NCI-H2196 treated with DMSO at 0.1 percent for 48 hours (cell line): ENCODE measurements around the gene TECPR1.

Experiments
- DNase-seq: peaks from one replicate; lab custom pipeline; 2025; ENCODE audit not compliant: unreplicated experiment; lab: John Stamatoyannopoulos, UW

Gene TECPR1

GRCh38 chr7:98283887-98284222, 31.8 kb upstream of the TECPR1 start:
- DNase-seq = no peak

GRCh38 chr7:98283127-98283886, 31.3 kb upstream of the TECPR1 start:
- no peak for DNase-seq

DNA sequence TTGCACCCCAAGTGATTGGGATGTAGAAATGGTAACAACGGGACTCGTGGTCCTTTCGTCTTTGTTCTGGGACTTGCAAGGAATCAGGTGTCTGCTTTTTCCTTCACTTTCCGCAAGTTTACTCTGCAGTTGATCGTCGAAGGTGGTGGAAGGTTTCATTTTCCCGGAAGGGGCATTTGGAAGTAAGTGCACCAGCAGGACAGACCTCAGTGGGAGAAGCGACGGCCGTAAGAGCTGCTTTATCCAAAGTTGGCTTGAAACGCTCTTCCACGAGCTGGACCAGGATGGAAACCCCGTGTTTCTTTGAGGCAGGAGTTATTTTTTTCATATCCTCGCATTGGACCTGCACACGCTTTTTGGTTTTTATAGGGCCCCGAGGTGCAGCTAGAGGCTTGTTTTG, 30.7 kb upstream of the TECPR1 start:
- DNase-seq = no peak

GRCh38 chr7:98281757-98282606, 29.9 kb upstream of the TECPR1 start:
- DNase-seq = no peak

GRCh38 chr7:98280791-98281756, 29.0 kb upstream of the TECPR1 start, which contains the start of gene BRI3:
BRI3 (plus strand) TSS chr7:98281686; CDS start chr7:98281796, 110 bp downstream.
- DNase-seq = peak; percentile 84

- DNase-seq = no peak
Measured at GRCh38 chr7:98280296-98280695, 28.3 kb upstream of the TECPR1 start.

DNA sequence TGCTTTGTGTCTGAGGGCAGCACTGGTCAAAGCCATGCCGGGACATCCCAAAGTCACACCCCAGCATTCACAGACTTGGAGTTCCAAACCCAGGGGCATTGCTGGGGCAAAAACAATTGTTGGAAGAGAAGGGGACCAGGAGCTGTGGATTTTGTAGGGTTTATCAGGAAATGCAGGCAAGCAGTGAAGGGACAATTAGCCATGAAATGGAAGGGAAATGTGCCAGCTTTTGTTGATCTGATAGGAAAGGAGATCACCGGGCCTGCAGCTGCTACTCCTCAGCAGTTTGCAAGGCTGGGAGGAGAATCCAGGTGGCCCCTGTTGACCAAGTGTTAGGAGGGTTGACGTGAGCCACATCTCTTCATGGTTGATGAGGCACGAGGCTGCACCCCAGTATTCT, 26.9 kb upstream of the TECPR1 start:
- DNase-seq = peak; percentile 30

- DNase-seq = peak; percentile 56
Measured at GRCh38 chr7:98278408-98278807, 26.4 kb upstream of the TECPR1 start.

DNA sequence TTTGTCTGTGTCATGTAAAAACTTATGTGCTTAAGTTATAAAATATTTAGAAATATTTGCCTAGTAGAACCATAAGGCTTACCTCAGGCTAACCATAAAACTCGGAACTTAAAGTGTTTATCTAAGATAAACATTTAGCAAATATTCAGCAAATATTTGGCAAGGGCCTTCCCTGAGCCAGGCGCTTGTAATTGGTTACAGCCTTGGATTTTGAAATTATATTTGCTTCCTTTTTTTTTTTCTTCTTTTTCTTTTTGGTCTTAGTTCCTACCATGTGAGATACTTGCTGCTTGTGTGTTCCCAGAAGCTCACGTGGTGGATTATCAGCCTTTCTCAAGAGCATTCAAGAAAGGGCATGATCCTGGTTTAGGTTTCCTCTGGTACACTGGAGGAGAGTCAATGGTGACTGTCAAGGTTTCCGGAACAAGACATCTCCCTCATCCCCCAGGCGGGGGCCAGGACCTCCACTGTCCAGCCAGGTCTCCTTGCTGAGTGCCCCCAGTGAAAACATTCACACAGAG, 24.3 kb upstream of the TECPR1 start:
- no peak for DNase-seq

DNA sequence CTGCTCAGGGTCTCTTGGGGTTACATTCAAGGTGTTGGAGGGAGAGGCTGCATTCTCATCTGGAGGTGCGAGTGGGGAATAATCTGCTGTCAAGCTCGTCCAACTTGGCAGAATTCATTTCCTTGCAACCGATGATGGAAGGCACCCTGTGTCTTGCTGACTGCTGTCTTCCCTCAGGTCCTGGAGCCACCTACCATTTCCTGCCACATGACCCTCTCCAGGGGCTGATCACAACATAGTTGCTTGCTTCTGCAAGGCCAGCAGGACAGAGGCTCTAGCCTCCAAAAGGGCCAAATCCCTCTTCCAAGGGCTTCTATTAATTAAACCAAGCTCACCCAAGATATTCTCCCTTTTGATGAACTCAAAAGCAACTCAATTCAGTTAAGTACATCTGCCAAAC, 15.3 kb upstream of the TECPR1 start:
- no peak for DNase-seq

DNA sequence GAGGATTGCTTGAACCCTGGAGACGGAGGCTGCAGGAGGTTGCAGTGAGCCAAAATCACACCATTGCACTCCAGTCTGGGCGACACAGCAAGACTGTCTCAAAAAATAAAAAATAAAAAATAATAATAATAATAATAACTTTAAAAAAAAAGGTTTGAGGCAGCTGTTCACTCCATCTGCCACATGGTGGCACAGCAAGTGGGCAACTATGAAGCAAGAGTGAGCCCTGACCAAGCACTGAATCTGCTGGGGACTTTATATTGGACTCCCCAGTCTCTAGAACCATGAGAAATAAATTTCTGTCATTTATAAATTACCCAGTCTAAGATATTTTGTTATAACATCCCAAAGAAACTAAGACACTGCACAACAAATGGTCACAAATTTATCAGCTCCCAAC, 14.8 kb upstream of the TECPR1 start:
- no peak for DNase-seq

GRCh38 chr7:98265841-98266271, 13.8 kb upstream of the TECPR1 start:
- no peak for DNase-seq

DNA sequence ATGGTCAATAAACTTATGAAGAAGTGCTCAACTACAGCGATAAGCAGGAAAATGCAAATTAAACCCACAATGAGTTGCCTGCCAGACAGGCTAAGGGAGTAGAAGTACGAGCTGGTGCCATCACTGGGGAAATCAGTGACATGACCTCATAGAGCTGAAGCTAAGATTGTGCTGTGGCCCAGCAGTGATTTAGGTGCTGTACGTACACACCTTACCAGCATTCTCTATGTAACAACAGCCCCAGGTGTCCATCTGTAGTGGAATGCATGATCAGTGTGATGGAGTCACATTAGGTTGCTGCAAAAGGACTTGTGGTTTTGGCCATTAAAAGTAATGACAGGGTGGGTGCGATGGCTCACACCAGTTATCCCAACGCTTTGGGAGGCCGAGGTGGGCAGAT, 5.7 kb upstream of the TECPR1 start:
- DNase-seq = no peak

DNA sequence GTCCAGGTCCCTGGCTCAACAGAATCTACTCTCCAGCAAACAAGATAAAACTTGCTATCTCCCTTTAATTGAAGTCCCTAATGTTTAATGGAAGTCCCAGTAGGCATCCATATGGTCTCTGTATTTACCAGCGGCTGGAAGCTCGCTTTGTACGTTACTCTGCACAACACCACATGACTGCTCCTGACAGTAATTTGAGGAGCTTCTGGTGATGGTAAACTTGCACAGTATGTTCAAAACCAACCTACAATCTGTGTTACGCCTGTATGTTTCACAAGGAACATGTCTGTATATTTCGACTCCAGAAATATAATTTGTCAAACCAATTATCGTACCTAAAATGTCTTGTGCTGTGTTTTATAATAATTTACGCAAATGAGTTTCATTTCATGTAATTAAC, 4.4 kb upstream of the TECPR1 start:
- no peak for DNase-seq

DNA sequence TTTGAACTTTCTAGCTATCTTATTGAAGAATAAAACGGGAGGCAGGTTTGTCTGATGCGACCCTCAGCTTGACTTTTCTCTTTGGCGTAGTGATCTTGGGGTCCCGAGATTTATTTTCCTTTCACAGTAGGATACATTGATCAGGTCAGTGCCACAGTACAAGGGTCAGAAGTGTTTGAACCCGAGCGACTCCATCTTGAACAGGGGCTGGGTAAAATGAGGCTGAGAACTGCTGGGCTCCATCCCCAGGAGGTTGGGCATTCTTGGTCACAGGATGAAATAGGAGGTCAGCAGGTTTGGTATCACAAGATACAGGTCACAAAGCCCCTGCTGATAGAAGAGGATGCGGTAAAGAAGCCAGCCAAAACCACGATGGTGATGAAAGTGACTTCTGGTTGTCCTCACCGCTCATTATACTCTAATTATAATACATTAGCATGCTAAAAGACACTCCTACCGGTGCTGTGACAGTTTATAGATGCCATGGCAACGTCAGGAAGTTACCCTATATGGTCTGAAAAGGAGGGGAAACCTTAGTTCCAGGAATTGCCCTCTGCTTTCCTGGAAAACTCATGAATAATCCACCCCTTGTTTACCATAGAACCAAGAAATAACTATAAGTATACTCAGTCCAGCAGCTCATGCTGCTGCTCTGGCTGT, 3.0 kb upstream of the TECPR1 start:
- no peak for DNase-seq

DNA sequence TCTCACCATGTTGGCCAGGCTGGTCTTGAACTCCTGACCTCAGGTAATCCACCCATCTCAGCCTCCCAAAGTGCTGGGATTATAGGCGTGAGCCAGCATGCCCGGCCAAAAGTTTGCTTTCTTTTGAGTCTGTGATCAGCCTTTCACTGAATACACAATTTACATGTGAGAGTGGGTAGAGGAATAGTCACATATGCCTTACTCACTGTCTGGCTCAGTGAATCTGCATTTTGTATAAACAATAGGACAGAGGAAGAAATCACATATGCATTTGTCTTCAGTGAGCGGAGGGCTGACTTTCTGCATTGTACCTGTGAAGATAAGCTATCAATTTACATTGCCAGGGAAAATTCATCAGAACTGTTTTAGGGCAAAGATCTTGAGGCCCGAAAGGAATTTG, 2.5 kb upstream of the TECPR1 start:
- DNase-seq = no peak

- DNase-seq = no peak
Measured at GRCh38 chr7:98252425-98253054, 508 bp upstream of the TECPR1 start.

DNA sequence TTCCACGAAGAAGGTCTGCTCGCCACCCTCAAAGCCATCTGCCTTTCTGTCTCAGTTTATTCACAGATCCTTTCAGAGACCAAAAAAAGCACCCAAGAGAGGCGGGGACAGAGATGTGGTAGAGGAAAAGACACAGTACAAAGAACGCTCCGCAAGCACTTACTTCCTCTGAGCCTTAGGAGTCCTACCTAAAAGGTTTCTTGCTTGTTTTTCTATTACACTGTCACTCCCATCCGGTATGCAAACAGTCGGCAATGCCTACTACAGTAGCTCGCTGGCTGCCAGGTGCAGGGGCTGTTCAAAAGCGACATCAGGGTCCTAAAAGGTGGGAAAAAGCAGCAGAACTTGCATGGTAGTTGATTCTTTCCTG, 816 bp downstream of the TECPR1 start:
- DNase-seq = no peak

DNA sequence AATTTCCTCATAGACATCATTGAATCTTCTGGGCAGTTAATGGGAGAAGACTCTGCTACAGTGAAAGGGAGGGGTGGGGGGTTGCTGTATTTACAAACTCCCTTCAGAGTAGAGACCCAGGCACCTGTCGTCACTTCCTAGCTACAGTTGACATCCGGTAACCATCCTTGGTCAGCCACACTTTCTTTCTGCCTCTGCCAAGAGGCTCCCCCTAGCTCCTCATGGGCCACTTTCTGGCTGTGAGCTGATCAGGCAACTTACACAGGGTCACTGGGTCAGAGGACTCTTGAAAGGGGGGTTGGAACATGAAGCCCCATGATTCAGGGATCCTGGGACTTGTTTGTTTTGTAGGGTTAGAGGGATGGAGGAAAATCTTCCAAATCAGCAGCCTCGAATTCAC, 1.2 kb downstream of the TECPR1 start:
- DNase-seq = no peak

DNA sequence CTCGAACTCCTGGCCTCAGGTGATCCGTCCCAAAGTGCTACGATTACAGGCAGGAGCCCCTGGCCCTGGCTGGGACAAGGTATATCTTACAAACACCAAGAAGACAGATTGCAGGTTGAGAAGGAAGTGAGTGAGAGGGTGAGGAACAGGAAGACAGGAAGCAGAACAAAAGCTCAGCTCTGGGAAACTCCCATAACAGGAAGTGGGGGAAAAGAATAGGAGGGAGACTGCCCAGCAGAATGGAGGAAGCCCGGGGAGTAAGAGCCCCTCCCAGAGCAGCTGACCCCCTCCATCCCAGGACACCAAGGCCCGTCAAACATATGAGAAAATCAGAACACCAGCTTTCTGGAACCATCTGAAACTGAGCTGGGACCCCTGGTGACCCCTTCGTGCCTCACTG, 2.9 kb downstream of the TECPR1 start:
- DNase-seq = no peak
